ENCODE data around the gene SUCNR1. TPM values are rescaled to one million over a fixed set of nuclear protein-coding genes. Genes with fewer than 3 reads are reported as not detected.
"Not testable (repeated sequence)": the region's sequence is repeated elsewhere in the genome, so short reads cannot be mapped to it uniquely, and the experiment has no call there.

Gene SUCNR1
- total and polyA plus RNA-seq, 4 donors, result 0.16 to 2.5 (median 1.1) TPM

DNA sequence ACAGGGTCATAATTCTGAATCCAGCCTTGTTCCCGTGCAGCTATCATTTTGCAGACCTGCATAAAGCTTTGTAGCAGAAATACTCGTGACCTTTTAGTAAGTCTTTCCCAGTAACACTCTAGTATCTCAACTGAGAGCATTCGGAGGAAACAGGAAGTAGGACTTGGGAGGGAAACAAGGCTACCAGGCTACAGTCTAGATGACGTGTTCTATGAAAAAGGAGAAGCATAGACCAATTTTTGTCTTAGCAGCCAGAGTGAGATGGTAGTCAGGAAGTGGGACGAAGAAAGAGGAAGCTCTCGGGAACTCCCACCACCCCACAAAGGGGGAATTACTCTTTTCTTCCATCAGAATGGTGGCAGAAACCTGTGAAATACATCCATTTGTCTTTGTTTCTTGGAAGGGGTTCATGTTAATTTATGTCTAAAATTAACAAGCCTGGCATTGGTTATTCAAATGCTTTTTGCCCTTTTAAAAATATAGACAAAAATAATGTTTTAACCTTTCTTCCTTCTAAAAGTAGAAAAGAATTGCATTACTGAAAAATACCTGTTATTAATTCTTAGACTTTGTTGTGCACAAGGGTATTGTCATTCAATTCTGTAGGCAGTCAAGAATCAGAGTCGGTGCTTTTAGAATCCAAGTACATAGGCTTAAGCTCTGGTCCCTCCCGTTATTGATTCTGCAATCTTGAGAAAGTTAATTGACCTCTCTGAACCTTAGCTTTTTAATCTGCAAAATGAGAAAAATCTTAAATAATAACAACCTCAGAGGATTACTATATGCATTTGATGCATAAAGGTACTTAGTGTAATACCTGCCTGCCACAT lies 1.6 kb upstream of the SUCNR1 start:
- peak; percentile 83 for ATAC-seq (ENCODE audit: insufficient read depth, low FRiP score)
- Histone ChIP-seq H3K27me3 (ENCODE audit: control insufficient read depth in 3 of 3, insufficient read depth in 3 of 3, low read length in 2 of 3) (no peaks in the 10 kb centered on the region), H3K27ac (ENCODE audit: low read depth in 1 of 2, low read length in 1 of 2) (no peak overlapping the region), H3K9me3 (ENCODE audit: control insufficient read depth in 4 of 4, insufficient read depth in 3 of 4, low read length in 3 of 4) (no peaks in the 10 kb centered on the region), H3K4me3 (no peak overlapping the region), H3K36me3 (ENCODE audit: control insufficient read depth in 4 of 4, insufficient read depth in 4 of 4, low read length in 4 of 4) (no peaks in the 10 kb centered on the region), H3K4me1 (ENCODE audit: control insufficient read depth in 5 of 5, insufficient read depth in 5 of 5, low read length in 5 of 5) (peaks cover 0 to 7% (median 0%) of the 10 kb centered on the region in 5 donors), H3K9ac (ENCODE audit: insufficient read depth in 1 of 2, low read length in 2 of 2) (no peak overlapping the region)
- TF ChIP-seq, protein P1, sequence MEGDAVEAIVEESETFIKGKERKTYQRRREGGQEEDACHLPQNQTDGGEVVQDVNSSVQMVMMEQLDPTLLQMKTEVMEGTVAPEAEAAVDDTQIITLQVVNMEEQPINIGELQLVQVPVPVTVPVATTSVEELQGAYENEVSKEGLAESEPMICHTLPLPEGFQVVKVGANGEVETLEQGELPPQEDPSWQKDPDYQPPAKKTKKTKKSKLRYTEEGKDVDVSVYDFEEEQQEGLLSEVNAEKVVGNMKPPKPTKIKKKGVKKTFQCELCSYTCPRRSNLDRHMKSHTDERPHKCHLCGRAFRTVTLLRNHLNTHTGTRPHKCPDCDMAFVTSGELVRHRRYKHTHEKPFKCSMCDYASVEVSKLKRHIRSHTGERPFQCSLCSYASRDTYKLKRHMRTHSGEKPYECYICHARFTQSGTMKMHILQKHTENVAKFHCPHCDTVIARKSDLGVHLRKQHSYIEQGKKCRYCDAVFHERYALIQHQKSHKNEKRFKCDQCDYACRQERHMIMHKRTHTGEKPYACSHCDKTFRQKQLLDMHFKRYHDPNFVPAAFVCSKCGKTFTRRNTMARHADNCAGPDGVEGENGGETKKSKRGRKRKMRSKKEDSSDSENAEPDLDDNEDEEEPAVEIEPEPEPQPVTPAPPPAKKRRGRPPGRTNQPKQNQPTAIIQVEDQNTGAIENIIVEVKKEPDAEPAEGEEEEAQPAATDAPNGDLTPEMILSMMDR (IDR thresholded peaks at IDR 0.05; ENCODE audit: control extremely low read depth, extremely low read depth), result no peak
- WGBS, 2 donors, result 33 to 45% methylated on average over 8 of the region's 8 CpGs
- peak in 2 of 3 donors; percentile 32 to 51 for DNase-seq

GRCh38 chr3:151874079-151874478 lies 636 bp downstream of the SUCNR1 start:
- not testable (repeated sequence) for H3K4me3 ChIP-seq; H3K9me3 ChIP-seq (ENCODE audit: control insufficient read depth in 4 of 4, insufficient read depth in 3 of 4, low read length in 3 of 4); H3K9ac ChIP-seq (ENCODE audit: insufficient read depth in 1 of 2, low read length in 2 of 2); H3K4me1 ChIP-seq (ENCODE audit: control insufficient read depth in 5 of 5, insufficient read depth in 5 of 5, low read length in 5 of 5); H3K36me3 ChIP-seq (ENCODE audit: control insufficient read depth in 4 of 4, insufficient read depth in 4 of 4, low read length in 4 of 4); DNase-seq; H3K27ac ChIP-seq (ENCODE audit: low read depth in 1 of 2, low read length in 1 of 2); H3K27me3 ChIP-seq (ENCODE audit: control insufficient read depth in 3 of 3, insufficient read depth in 3 of 3, low read length in 2 of 3); ATAC-seq (ENCODE audit: insufficient read depth, low FRiP score)
- 39 to 79% methylated on average over 5 of the region's 5 CpGs for WGBS, 2 donors

- WGBS, 2 donors, result 22 to 43% methylated on average over 3 of the region's 3 CpGs
- TF ChIP-seq, protein P1 (IDR thresholded peaks at IDR 0.05; ENCODE audit: control extremely low read depth, extremely low read depth), result no peak
- no peak overlapping the region for H3K4me3 ChIP-seq
- no peaks in the 10 kb centered on the region for H3K27me3 ChIP-seq (ENCODE audit: control insufficient read depth in 3 of 3, insufficient read depth in 3 of 3, low read length in 2 of 3)
- H3K9me3 ChIP-seq (ENCODE audit: control insufficient read depth in 4 of 4, insufficient read depth in 3 of 4, low read length in 3 of 4), result no peaks in the 10 kb centered on the region
- H3K9ac ChIP-seq (ENCODE audit: insufficient read depth in 1 of 2, low read length in 2 of 2), result no peak overlapping the region
- H3K36me3 ChIP-seq (ENCODE audit: control insufficient read depth in 4 of 4, insufficient read depth in 4 of 4, low read length in 4 of 4), result no peaks in the 10 kb centered on the region
- ATAC-seq (ENCODE audit: insufficient read depth, low FRiP score) (no peak), DNase-seq (no peak)
- H3K4me1 ChIP-seq (ENCODE audit: control insufficient read depth in 5 of 5, insufficient read depth in 5 of 5, low read length in 5 of 5), result peaks cover 0 to 3% (median 0%) of the 10 kb centered on the region in 5 donors
- H3K27ac ChIP-seq (ENCODE audit: low read depth in 1 of 2, low read length in 1 of 2), result no peak overlapping the region
These were observed 2.3 kb downstream of the SUCNR1 start for GRCh38 chr3:151875759-151876158.

DNA sequence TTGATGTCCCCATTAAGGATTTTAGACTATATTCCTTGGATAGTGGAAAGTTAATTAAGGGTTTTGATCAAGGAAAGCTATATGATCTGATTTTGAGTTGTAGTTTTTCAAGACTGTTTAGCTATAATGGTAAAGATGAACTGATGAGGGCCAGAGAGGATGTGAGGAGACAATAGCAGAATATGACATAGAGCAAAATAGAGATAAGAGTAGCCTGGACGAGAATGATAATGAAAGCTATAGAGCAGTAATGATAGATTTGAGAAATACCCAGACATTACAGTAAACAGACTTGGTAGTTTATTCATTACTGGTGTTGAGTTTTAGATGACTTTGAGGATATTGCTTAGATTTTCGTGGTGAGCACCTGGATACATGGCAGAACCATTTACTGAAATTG lies 3.8 kb downstream of the SUCNR1 start:
- no peak for DNase-seq
- no peak overlapping the region for H3K4me3 ChIP-seq
- H3K36me3 ChIP-seq (ENCODE audit: control insufficient read depth in 4 of 4, insufficient read depth in 4 of 4, low read length in 4 of 4), result no peaks in the 10 kb centered on the region
- no peak overlapping the region for H3K9ac ChIP-seq (ENCODE audit: insufficient read depth in 1 of 2, low read length in 2 of 2)
- no peak overlapping the region for H3K27ac ChIP-seq (ENCODE audit: low read depth in 1 of 2, low read length in 1 of 2)
- no peaks in the 10 kb centered on the region for H3K9me3 ChIP-seq (ENCODE audit: control insufficient read depth in 4 of 4, insufficient read depth in 3 of 4, low read length in 3 of 4)
- 80 to 81% methylated on average over 2 of the region's 2 CpGs for WGBS, 2 donors
- ATAC-seq (ENCODE audit: insufficient read depth, low FRiP score), result no peak
- TF ChIP-seq, protein P1 (IDR thresholded peaks at IDR 0.05; ENCODE audit: control extremely low read depth, extremely low read depth), result no peak
- H3K27me3 ChIP-seq (ENCODE audit: control insufficient read depth in 3 of 3, insufficient read depth in 3 of 3, low read length in 2 of 3), result no peaks in the 10 kb centered on the region
- no peaks in the 10 kb centered on the region for H3K4me1 ChIP-seq (ENCODE audit: control insufficient read depth in 5 of 5, insufficient read depth in 5 of 5, low read length in 5 of 5)
